Globus pallidus (tissue), 1 donor: ENCODE measurements around the gene NDUFB7.
"Not testable (repeated sequence)": the region's sequence is repeated elsewhere in the genome, so short reads cannot be mapped to it uniquely, and the experiment has no call there.

Experiments
- DNase-seq: peaks from one replicate; pipeline ENCODE4 v3.0.0-alpha.2; 2015; ENCODE audit warnings: low spot score

The NDUFB7 gene

GRCh38 chr19:14571695-14572490, at the start of gene NDUFB7:
TSS of gene NDUFB7 (minus strand) at chr19:14572066. CDS start at chr19:14572000, 66 bp downstream.
- DNase-seq = peak; percentile 94

GRCh38 chr19:14619404-14619803, 47.5 kb upstream of the NDUFB7 start:
- no peak for DNase-seq

- DNase-seq = no peak
These were observed 44.5 kb upstream of the NDUFB7 start for GRCh38 chr19:14616407-14616806.

GRCh38 chr19:14615623-14616022, 43.8 kb upstream of the NDUFB7 start:
- no peak for DNase-seq

- peak; percentile 37 for DNase-seq
These were observed 42.2 kb upstream of the NDUFB7 start for GRCh38 chr19:14614099-14614412.

- not testable (repeated sequence) for DNase-seq
These were observed 41.7 kb upstream of the NDUFB7 start for GRCh38 chr19:14613399-14614098.

- DNase-seq = no peak
These were observed 40.8 kb upstream of the NDUFB7 start for GRCh38 chr19:14612657-14613056.

GRCh38 chr19:14612242-14612641, 40.4 kb upstream of the NDUFB7 start:
- not testable (repeated sequence) for DNase-seq

GRCh38 chr19:14611051-14611450, 39.2 kb upstream of the NDUFB7 start:
- DNase-seq = peak; percentile 41

- DNase-seq = no peak
These were observed 34.8 kb upstream of the NDUFB7 start for GRCh38 chr19:14606627-14607026.

- no peak for DNase-seq
These were observed 32.1 kb upstream of the NDUFB7 start for GRCh38 chr19:14603990-14604387.

- DNase-seq = no peak
These were observed 27.8 kb upstream of the NDUFB7 start for GRCh38 chr19:14599548-14600147.

GRCh38 chr19:14595558-14595957, 23.7 kb upstream of the NDUFB7 start:
- no peak for DNase-seq

- DNase-seq = not testable (repeated sequence)
These were observed 17.6 kb upstream of the NDUFB7 start for GRCh38 chr19:14589433-14589832.

- not testable (repeated sequence) for DNase-seq
These were observed 13.3 kb upstream of the NDUFB7 start for GRCh38 chr19:14585187-14585586.

GRCh38 chr19:14584372-14584771, 12.5 kb upstream of the NDUFB7 start:
- DNase-seq = not testable (repeated sequence)

- no peak for DNase-seq
These were observed 11.1 kb upstream of the NDUFB7 start, which contains the start of gene CLEC17A for GRCh38 chr19:14582894-14583340. TSS of gene CLEC17A (plus strand) at chr19:14583084. CDS start at chr19:14583161, 77 bp downstream.

GRCh38 chr19:14580623-14581237, 8.9 kb upstream of the NDUFB7 start:
- no peak for DNase-seq

GRCh38 chr19:14577885-14578427, 6.1 kb upstream of the NDUFB7 start:
- DNase-seq = no peak

- no peak for DNase-seq
These were observed 5.4 kb upstream of the NDUFB7 start for GRCh38 chr19:14577264-14577663.

GRCh38 chr19:14576363-14576762, 4.5 kb upstream of the NDUFB7 start:
- DNase-seq = no peak

GRCh38 chr19:14575428-14575980, 3.6 kb upstream of the NDUFB7 start:
- no peak for DNase-seq
